AG04449 (cell line): ENCODE data around the gene FDXACB1.

Source experiments
- CTCF ChIA-PET: fragments of 350-600 bp; formaldehyde crosslinking; extraction: SDS; loops from one replicate; lab custom pipeline; 2021; ENCODE audit warnings: antibody characterized with exemption; lab: Yijun Ruan, JAX
- POLR2A ChIA-PET: fragments of 400-600, 350-600 bp; formaldehyde crosslinking; extraction: SDS; loops from one replicate; lab custom pipeline; 2020; ENCODE audit warnings: antibody characterized with exemption, inconsistent platforms; lab: Yijun Ruan, JAX
- DNase-seq: peaks from one replicate; pipeline ENCODE4 v3.0.0-alpha.2; 2010; ENCODE audit warnings: low read depth, low spot score
- H3K4me3 ChIP-seq: 2 replicates; pipeline ENCODE4 v1.5.1; 2011; ENCODE audit warnings: low read depth, mild to moderate bottlenecking, control low read depth, low read length
- TF ChIP-seq, protein P1 (sequence below): IDR thresholded peaks from one replicate; pipeline ENCODE4 v1.5.1; 2011; ENCODE audit warnings: mild to moderate bottlenecking, moderate library complexity, low read length, control low read depth, inconsistent platforms; ENCODE audit not compliant: insufficient read depth; ENCODE audit errors: missing control alignments

Gene FDXACB1

DNA sequence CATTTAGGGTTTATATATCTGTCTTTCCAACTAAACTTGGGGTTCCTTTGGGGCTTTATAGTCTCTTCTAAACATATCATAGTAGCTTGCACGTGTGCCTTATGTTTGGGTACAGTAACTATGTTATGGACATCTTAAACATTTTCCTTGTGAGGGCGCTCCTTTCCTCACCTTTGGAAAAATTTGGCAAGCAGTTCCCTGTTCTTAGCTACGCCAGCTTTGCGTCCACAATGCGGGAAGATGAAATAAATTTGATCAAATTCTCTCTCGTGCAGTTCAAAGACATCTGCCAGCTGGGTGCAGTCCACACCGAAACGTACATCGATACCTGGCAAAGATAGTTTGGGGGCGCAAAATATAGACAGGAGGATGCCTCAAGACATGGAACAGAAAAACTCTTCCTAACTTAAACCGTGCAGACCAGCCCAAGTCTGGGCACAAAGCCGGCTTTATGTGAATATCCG, 548 bp downstream of the FDXACB1 start:
- POLR2A ChIA-PET, result no interaction called here
- H3K4me3 ChIP-seq, result peak overlapping the region; percentile 94
- DNase-seq, result no peak
- CTCF ChIA-PET, result interaction anchor here (0.7 to 4.2 kb wide), 16 partner anchors 9 to 206 kb away, joined by 3 to 50 read pairs (median 4); no protein-coding TSS in a partner anchor
- TF ChIP-seq, protein P1, sequence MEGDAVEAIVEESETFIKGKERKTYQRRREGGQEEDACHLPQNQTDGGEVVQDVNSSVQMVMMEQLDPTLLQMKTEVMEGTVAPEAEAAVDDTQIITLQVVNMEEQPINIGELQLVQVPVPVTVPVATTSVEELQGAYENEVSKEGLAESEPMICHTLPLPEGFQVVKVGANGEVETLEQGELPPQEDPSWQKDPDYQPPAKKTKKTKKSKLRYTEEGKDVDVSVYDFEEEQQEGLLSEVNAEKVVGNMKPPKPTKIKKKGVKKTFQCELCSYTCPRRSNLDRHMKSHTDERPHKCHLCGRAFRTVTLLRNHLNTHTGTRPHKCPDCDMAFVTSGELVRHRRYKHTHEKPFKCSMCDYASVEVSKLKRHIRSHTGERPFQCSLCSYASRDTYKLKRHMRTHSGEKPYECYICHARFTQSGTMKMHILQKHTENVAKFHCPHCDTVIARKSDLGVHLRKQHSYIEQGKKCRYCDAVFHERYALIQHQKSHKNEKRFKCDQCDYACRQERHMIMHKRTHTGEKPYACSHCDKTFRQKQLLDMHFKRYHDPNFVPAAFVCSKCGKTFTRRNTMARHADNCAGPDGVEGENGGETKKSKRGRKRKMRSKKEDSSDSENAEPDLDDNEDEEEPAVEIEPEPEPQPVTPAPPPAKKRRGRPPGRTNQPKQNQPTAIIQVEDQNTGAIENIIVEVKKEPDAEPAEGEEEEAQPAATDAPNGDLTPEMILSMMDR, result no peak

DNA sequence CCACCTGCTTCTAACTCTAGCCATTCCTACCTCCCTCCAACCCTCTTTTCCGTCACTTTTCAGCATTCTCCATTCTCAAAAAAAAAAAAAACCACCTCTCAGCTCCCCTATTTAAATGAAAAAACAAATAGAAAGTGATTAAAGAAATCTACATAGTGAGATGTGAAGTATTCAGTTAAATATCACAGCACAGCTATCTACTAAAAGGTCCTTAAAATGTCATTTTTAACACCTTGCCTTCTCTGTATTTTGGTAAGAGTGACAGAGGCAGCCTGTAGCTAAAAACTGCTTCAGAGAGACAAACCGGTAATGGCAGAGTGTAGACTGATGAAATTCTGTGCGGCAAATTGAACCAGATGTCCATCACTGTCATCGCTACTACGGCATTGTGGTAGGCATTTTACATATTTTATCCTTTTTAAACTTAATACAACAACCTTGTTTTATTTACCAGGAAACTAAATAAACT, 7.2 kb downstream of the FDXACB1 start:
- CTCF ChIA-PET, result interaction anchor here (0.6 to 4.0 kb wide), 17 partner anchors 9 to 268 kb away, joined by 3 to 26 read pairs (median 7); partner anchors contain the start of genes CFAP68 and PIH1D2
- TF ChIP-seq, protein P1, result no peak
- DNase-seq, result no peak
- POLR2A ChIA-PET, result interaction anchor here (0.6 to 1.0 kb wide), 5 partner anchors 21 to 215 kb away, joined by 3 to 4 read pairs (median 3); partner anchors contain the start of genes SDHD and TIMM8B
- peak overlapping the region; percentile 90 for H3K4me3 ChIP-seq

DNA sequence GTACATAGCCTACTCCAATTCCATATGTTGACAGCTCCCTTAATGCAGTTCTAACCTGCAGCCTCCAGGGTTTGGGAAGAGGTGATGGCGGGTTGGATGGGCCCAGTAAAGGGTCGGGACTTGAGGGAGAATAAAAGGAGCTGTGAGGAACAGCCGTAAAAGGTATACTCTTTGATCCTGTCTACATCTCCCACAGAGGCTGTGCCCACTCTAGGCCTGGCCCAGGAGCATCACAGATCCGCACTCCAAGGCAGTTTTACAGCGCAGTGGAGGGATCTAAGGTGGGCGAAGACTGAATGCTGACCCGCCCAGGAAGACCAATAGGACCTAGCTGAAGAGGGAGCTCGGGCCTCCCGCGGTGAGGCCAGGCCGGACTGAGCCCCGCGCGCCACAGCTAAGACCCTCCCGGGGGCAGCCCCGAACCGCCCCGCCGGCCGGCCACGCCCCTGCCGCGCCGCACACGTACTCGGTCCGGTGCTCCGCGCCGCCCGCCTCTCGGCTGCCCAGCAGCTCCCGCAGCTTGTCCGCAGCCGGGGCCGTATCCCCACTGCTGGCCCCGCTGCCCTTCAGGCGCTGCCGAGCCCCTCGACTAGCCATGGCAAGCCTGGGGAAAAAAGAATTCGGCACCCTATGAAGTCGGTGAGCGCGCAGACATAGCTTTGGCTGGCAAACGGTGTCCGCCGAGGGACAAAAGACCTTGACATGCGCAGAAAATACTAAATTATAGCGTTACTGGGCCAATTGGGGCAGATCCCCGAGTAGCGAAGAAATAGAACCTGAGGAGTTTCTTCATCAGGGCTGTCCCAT, 7.9 kb downstream of the FDXACB1 start, which contains the start of gene ALG9:
Gene ALG9 (minus strand): TSS at position 696 of the 807 bp plus-strand sequence. CDS start 99 bp downstream, at position 597.
- POLR2A ChIA-PET, result interaction anchor here (0.6 to 1.0 kb wide), 7 partner anchors 20 to 215 kb away, joined by 3 to 4 read pairs (median 3); partner anchors contain the start of genes CRYAB, SDHD and TIMM8B
- TF ChIP-seq, protein P1, result peak; percentile 43
- peak within 1 kb of the TSS; percentile 90 for H3K4me3 ChIP-seq
- CTCF ChIA-PET, result interaction anchor here (0.7 to 4.0 kb wide), 24 partner anchors 9 to 409 kb away, joined by 3 to 26 read pairs (median 4); partner anchors contain the start of genes CFAP68 and PIH1D2
- peak; percentile 24 for DNase-seq

DNA sequence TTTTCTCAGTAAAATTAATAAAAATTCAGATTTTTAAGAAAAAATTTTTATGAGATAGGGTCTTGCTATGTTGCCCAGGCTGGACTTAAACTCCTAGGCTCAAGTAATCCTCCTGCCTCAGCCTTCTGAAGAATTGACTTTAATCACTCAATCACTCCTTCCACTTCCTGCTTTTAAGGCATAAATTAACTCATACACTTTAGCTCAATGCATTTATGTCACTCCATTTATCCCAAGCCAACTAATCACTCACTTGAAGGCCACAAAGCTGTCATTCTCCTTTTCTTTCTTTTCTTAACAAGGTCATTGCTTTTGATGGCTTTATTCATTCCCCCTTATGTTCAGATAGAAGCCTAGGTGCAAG, 8.5 kb downstream of the FDXACB1 start:
- TF ChIP-seq, protein P1, result no peak
- H3K4me3 ChIP-seq, result peak overlapping the region; percentile 90
- POLR2A ChIA-PET, result interaction anchor here (0.6 to 1.0 kb wide), 3 partner anchors 23 to 56 kb away, joined by 3 to 4 read pairs (median 3); partner anchors contain the start of gene CRYAB
- DNase-seq, result no peak
- CTCF ChIA-PET, result interaction anchor here (0.8 to 4.0 kb wide), 19 partner anchors 9 to 410 kb away, joined by 3 to 26 read pairs (median 3); partner anchors contain the start of gene CFAP68

DNA sequence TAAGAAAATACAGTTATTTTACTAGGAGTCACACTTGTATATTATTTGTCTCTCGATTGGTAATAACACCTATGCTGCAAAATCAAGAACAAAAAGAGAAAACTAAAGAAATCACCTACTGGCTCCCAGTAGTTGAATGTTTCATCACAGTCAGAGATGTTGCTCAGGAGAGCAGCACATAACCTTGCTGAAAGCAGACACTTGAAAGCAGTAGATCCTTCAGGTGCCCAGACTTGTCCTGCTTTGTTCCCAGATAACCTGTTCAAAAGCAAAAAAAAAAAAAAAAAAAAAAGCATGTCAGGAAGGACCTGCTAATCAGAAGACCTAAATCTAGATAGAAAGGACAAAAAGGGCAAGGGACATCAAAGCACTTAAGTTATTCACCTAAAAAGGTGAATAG, 8.9 kb downstream of the FDXACB1 start:
- POLR2A ChIA-PET, result interaction anchor here (0.6 to 1.0 kb wide), 3 partner anchors 23 to 57 kb away, joined by 3 to 4 read pairs (median 3); partner anchors contain the start of gene CRYAB
- TF ChIP-seq, protein P1, result no peak
- CTCF ChIA-PET, result interaction anchor here (0.8 to 4.0 kb wide), 17 partner anchors 8 to 410 kb away, joined by 3 to 26 read pairs (median 4); partner anchors contain the start of gene CFAP68

DNA sequence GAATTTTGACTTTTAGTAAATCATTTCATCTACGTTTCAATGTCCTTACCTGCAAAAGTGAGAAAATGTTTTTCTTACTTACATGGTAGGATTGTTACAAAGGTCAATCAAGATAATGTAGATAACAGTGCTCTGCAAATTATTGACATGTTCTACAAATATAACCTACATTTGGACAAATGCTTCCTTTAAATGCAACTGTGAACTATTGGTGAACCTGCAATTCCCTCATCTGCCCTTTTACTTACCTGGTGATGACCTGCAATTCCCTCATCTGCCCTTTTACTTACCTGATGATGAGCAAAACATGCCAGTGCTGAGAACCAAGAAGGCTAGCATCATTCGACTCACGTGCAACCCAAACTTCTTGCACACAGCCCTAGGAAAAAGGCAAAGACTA, 18.7 kb downstream of the FDXACB1 start:
- TF ChIP-seq, protein P1, result no peak
- no peak overlapping the region for H3K4me3 ChIP-seq
- DNase-seq, result no peak
- ChIA-PET CTCF (interaction anchor here (1.6 to 7.3 kb wide), 4 partner anchors 7 to 269 kb away, joined by 3 to 39 read pairs (median 15); partner anchors contain the start of gene ALG9), POLR2A (no interaction called here)

More for the DNA sequence above, 8.9 kb downstream of the FDXACB1 start:
- peak overlapping the region; percentile 90; the same call in 1 of the 2 replicates for H3K4me3 ChIP-seq
- no peak for DNase-seq
